K562 treated with DMSO at 1 percent for 48 hours (cell line): Measurements from ENCODE around the gene ZNF780A. TPM values are rescaled to one million over a fixed set of nuclear protein-coding genes. Genes with fewer than 3 reads are reported as not detected.

Experiments used
- total RNA-seq: library from RNA; unstranded; fragments of 300-600 nt; gene quantifications from 2 replicates; pipeline ENCODE4 v1.2.3, GENCODE V29; 2022; ENCODE audit warnings: low replicate concordance; ENCODE audit errors: extremely low read depth

ZNF780A gene
- not detected in 2 replicates for total RNA-seq

GRCh38 chr19:40090241-40091204, at the start of gene ZNF780A:
Gene ZNF780A (minus strand): TSS chr19:40090943. CDS start chr19:40084753, 6,190 bp downstream.

DNA sequence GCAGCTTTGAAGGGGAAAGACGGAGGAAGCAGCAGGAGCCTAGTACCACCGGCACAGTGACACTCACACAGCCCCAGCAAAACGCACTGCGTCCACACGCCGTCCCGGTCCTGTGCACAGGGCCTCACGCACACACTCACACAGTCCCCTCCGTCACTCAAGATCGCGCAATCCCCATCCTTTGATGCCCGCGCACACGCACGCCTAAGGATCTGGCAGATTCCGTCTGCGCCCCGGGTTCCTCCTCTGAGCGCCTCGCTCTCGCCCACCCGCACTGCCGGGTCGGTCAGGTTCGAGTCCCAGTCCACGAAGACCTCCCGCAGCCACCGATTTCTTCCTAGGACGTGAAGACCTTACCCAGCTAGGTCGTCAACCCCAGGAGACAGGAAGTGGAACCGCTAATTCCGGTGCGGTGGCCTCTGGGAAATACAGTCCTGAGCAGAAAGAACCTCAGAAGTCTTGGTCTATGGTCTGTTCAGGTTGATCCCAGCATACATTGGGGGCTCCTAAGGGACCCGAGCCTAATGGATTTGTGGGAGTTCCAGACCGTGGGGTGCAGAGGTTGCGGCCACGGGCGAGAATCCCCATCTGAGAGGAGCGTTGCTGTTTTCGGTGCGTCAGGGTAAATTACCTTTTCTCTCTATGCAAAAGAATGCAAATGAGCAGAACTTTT, 34.8 kb downstream of the ZNF780A start, which contains the start of gene ZNF780B:
Gene ZNF780B (minus strand): TSS at position 400 of the 673 bp plus-strand sequence. CDS start 5,899 bp downstream, outside the sequence.

Other genes with a start within 250 kb of the ZNF780A start
- not detected in 2 replicates for gene FBL, start 244.6 kb downstream of the ZNF780A start, total RNA-seq
- gene FCGBP, start 156.3 kb downstream of the ZNF780A start, total RNA-seq = not detected in 2 replicates
- not detected in 2 replicates for gene PSMC4, start 119.8 kb downstream of the ZNF780A start, total RNA-seq
- gene ZNF546, start 93.9 kb downstream of the ZNF780A start, total RNA-seq = not detected in 2 replicates
- gene ZNF780B, start 34.7 kb downstream of the ZNF780A start, total RNA-seq = not detected in 2 replicates
- not detected in 2 replicates for gene MAP3K10, start 100.5 kb upstream of the ZNF780A start, total RNA-seq
- not detected in 2 replicates for gene TTC9B, start 127.4 kb upstream of the ZNF780A start, total RNA-seq
- not detected in 2 replicates for gene CCNP, start 135.7 kb upstream of the ZNF780A start, total RNA-seq
- not detected in 2 replicates for gene AKT2, start 194.4 kb upstream of the ZNF780A start, total RNA-seq